ENCODE measurements around the gene MORN3. TPM values are rescaled to one million over a fixed set of nuclear protein-coding genes. Genes with fewer than 3 reads are reported as not detected.

Gene MORN3
- total RNA-seq, 1 experiment from 2014 or later = 0.72 TPM

DNA sequence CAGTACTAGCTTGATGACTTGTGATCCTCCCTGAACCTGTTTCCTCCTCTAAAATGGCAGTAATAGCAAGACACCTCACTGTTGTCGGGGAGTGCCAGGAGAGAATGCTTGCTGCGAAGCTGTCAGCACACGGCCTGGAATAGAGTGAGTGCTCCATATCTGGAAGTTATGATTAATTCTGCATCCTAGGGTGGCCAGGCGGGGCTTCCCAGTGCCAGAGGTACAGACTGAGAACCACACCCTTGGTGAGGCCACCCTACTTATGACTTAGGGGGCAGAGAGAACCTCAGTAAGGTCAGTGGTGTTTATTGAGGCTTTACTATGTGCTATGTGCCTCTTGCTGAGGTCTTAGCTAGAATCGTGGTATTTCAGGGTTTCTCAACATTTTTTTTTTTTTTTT, 20.1 kb downstream of the MORN3 start:
- POLR2A ChIA-PET = no interaction called here

DNA sequence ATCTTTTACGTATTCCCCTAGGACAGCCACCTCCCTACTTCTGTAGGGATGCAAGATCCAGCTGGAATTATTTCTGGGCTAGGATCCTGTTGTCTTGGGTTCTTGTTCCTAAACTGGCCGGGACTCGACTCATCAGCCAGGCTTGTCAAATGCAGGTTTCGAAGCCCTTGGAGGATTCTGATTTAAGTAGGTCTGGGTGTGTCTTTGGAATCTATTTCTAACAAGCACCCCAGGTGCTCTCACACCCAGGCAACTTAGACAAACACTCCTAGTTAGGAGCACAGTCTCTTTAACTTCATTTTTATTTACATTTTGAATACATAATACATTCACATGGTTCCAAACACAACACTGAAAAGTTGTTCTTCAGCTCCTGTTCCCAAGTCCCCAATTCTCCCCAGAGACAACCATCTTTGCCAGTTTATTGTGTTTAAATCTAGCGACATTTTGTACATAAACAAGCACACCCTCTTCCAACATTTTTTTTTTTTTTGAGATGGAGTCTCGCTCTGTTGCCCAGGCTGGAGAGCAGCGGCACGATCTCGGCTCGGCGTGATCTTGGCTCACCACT, 20.9 kb downstream of the MORN3 start:
- DNase-seq (ENCODE audit: low read depth, low spot score) (no peak), ATAC-seq (no peak)
- CTCF ChIA-PET = no interaction called here
- Histone ChIP-seq H3K27ac (ENCODE audit: low read length) (no peak overlapping the region), H3K4me3 (ENCODE audit: low read depth in 2 of 2, low read length in 2 of 2) (no peak overlapping the region), H3K4me1 (ENCODE audit: control insufficient read depth, insufficient read depth, low read length) (no peaks in the 10 kb centered on the region), H3K9me3 (ENCODE audit: control insufficient read depth, insufficient read depth, low read depth, low read length) (no peaks in the 10 kb centered on the region), H3K27me3 (ENCODE audit: control insufficient read depth, insufficient read depth, low read length) (no peaks in the 10 kb centered on the region), H3K36me3 (ENCODE audit: control insufficient read depth, insufficient read depth, low read length) (no peaks in the 10 kb centered on the region)
- in situ Hi-C loops (cut with HindIII; ENCODE audit: low pct_unique_long_range_greater_than_20kb, low sequenced_read_pairs) = no loop called here
- no TSS peak for BruUV-seq (replicated peaks)
- TF ChIP-seq, protein P1, sequence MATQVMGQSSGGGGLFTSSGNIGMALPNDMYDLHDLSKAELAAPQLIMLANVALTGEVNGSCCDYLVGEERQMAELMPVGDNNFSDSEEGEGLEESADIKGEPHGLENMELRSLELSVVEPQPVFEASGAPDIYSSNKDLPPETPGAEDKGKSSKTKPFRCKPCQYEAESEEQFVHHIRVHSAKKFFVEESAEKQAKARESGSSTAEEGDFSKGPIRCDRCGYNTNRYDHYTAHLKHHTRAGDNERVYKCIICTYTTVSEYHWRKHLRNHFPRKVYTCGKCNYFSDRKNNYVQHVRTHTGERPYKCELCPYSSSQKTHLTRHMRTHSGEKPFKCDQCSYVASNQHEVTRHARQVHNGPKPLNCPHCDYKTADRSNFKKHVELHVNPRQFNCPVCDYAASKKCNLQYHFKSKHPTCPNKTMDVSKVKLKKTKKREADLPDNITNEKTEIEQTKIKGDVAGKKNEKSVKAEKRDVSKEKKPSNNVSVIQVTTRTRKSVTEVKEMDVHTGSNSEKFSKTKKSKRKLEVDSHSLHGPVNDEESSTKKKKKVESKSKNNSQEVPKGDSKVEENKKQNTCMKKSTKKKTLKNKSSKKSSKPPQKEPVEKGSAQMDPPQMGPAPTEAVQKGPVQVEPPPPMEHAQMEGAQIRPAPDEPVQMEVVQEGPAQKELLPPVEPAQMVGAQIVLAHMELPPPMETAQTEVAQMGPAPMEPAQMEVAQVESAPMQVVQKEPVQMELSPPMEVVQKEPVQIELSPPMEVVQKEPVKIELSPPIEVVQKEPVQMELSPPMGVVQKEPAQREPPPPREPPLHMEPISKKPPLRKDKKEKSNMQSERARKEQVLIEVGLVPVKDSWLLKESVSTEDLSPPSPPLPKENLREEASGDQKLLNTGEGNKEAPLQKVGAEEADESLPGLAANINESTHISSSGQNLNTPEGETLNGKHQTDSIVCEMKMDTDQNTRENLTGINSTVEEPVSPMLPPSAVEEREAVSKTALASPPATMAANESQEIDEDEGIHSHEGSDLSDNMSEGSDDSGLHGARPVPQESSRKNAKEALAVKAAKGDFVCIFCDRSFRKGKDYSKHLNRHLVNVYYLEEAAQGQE (IDR thresholded peaks at IDR 0.05; ENCODE audit: insufficient read depth in 1 of 2, low read depth in 2 of 2, low read length in 1 of 2) = no peak
- TF ChIP-seq POLR2AphosphoS5 (IDR thresholded peaks at IDR 0.05; ENCODE audit: low read depth, low read length) = no peak
- TF ChIP-seq, protein P2, sequence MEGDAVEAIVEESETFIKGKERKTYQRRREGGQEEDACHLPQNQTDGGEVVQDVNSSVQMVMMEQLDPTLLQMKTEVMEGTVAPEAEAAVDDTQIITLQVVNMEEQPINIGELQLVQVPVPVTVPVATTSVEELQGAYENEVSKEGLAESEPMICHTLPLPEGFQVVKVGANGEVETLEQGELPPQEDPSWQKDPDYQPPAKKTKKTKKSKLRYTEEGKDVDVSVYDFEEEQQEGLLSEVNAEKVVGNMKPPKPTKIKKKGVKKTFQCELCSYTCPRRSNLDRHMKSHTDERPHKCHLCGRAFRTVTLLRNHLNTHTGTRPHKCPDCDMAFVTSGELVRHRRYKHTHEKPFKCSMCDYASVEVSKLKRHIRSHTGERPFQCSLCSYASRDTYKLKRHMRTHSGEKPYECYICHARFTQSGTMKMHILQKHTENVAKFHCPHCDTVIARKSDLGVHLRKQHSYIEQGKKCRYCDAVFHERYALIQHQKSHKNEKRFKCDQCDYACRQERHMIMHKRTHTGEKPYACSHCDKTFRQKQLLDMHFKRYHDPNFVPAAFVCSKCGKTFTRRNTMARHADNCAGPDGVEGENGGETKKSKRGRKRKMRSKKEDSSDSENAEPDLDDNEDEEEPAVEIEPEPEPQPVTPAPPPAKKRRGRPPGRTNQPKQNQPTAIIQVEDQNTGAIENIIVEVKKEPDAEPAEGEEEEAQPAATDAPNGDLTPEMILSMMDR (IDR thresholded peaks at IDR 0.05) = no peak
- no peak for TF ChIP-seq TCF7L2 (IDR thresholded peaks at IDR 0.05; ENCODE audit: low read depth, low read length)
- no peak for TF ChIP-seq SIN3A (IDR thresholded peaks at IDR 0.05; ENCODE audit: borderline replicate concordance, insufficient read depth, low read depth, low read length)
- intact Hi-C loops (cut with micrococcal nuclease; ENCODE audit: unreplicated experiment) = no loop called here
- POLR2A ChIA-PET = no interaction called here

More for the DNA sequence above, 20.1 kb downstream of the MORN3 start:
- intact Hi-C loops (cut with micrococcal nuclease; ENCODE audit: unreplicated experiment) (no loop called here), in situ Hi-C loops (cut with HindIII; ENCODE audit: low pct_unique_long_range_greater_than_20kb, low sequenced_read_pairs) (no loop called here)
- DNase-seq (ENCODE audit: low read depth, low spot score) (no peak), ATAC-seq (no peak)
- CTCF ChIA-PET = no interaction called here
- H3K4me1 ChIP-seq (ENCODE audit: control insufficient read depth, insufficient read depth, low read length) = no peaks in the 10 kb centered on the region
- BruUV-seq (replicated peaks) = no TSS peak
- no peak for TF ChIP-seq POLR2AphosphoS5 (IDR thresholded peaks at IDR 0.05; ENCODE audit: low read depth, low read length)
- TF ChIP-seq SIN3A (IDR thresholded peaks at IDR 0.05; ENCODE audit: borderline replicate concordance, insufficient read depth, low read depth, low read length) = no peak
- TF ChIP-seq, protein P1 (IDR thresholded peaks at IDR 0.05; ENCODE audit: insufficient read depth in 1 of 2, low read depth in 2 of 2, low read length in 1 of 2) = no peak
- TF ChIP-seq, protein P2 (IDR thresholded peaks at IDR 0.05) = no peak
- no peak for TF ChIP-seq TCF7L2 (IDR thresholded peaks at IDR 0.05; ENCODE audit: low read depth, low read length)
- no peak overlapping the region for H3K27ac ChIP-seq (ENCODE audit: low read length)
- H3K36me3 ChIP-seq (ENCODE audit: control insufficient read depth, insufficient read depth, low read length) = no peaks in the 10 kb centered on the region
- no peaks in the 10 kb centered on the region for H3K27me3 ChIP-seq (ENCODE audit: control insufficient read depth, insufficient read depth, low read length)
- H3K4me3 ChIP-seq (ENCODE audit: low read depth in 2 of 2, low read length in 2 of 2) = no peak overlapping the region
- no peaks in the 10 kb centered on the region for H3K9me3 ChIP-seq (ENCODE audit: control insufficient read depth, insufficient read depth, low read depth, low read length)

All from Panc1 (cell line).